IPS-18c (cell line): Measurements from ENCODE around the gene GP1BA.
A peak's percentile ranks its signal among the peaks of the same experiment; 100 is the strongest.
"Not testable (repeated sequence)": the region's sequence is repeated elsewhere in the genome, so short reads cannot be mapped to it uniquely, and the experiment has no call there.

Experiments used
- H3K4me3 ChIP-seq: 2 replicates; pipeline ENCODE4 v1.7.0; 2013; ENCODE audit warnings: low read depth, mild to moderate bottlenecking, low read length, moderate library complexity; ENCODE audit not compliant: insufficient read depth
- H3K9me3 ChIP-seq: one replicate; pipeline ENCODE4 v1.6.1; 2013; ENCODE audit warnings: mild to moderate bottlenecking, low read length, moderate library complexity; ENCODE audit not compliant: control insufficient read depth, insufficient read depth

Gene GP1BA

DNA sequence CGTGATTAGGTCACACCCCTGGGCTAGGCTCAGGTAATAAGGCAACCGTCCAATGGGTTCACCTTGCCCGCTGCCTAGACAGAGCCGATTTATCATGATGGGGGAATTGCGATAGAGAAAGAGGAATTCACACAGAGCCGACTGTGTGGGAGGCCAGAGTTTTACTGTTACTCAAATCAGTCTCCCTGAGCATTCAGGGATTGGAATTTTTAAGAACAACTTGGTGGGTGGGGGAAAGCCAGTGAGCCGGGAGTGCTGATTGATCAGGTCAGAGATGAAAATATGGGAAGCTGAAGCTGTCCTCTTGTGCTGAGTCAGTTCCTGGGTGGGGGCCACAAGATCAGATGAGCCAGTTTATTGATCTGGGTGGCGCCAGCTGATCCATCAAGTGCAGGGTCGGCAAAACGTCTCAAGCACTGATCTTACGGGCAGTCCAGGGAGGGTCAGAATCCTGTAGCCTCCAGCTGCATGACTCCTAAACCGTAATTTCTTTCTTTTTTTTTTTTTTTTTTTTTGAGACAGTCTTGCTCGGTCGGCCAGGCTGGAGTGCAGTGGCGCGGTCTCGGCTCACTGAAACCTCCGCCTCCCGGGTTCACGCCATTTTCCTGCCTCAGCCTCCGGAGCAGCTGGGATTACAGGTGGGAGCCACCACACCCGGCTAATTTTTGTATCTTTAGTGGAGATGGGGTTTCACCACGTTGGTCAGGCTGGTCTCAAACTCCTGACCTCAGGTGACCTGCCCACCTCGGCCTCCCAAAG, 5.3 kb upstream of the GP1BA start:
- not testable (repeated sequence) for H3K4me3 ChIP-seq, H3K9me3 ChIP-seq

DNA sequence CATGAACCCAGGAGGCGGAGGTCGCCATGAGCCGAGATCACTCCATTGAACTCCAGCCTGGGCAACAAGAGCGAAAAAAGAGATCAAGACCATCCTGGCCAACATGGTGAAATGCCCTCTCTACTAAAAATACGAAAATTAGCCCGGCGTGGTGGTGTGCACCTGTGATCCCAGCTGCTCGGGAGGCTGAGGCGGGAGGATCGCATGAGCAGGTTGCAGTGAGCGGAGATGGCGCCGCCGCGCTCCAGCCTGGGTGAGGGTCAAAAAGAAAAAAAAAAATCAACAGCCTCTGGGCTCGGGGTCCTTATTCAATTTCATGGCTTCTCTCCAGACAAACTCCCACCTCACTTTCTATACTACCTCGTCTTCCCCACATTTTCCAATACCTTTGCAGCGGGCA, 3.2 kb upstream of the GP1BA start:
- Histone ChIP-seq H3K4me3 (no peak overlapping the region), H3K9me3 (no peaks in the 10 kb centered on the region)

DNA sequence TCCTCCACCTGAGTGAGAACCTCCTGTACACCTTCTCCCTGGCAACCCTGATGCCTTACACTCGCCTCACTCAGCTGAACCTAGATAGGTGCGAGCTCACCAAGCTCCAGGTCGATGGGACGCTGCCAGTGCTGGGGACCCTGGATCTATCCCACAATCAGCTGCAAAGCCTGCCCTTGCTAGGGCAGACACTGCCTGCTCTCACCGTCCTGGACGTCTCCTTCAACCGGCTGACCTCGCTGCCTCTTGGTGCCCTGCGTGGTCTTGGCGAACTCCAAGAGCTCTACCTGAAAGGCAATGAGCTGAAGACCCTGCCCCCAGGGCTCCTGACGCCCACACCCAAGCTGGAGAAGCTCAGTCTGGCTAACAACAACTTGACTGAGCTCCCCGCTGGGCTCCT, 679 bp downstream of the GP1BA start:
- H3K4me3 ChIP-seq: no peak overlapping the region
- H3K9me3 ChIP-seq: peaks cover 1% of the 10 kb centered on the region

DNA sequence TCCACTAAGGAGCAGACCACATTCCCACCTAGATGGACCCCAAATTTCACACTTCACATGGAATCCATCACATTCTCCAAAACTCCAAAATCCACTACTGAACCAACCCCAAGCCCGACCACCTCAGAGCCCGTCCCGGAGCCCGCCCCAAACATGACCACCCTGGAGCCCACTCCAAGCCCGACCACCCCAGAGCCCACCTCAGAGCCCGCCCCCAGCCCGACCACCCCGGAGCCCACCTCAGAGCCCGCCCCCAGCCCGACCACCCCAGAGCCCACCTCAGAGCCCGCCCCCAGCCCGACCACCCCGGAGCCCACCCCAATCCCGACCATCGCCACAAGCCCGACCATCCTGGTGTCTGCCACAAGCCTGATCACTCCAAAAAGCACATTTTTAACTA, 1.6 kb downstream of the GP1BA start:
- Histone ChIP-seq H3K4me3 (no peak overlapping the region), H3K9me3 (peaks cover 2% of the 10 kb centered on the region)

DNA sequence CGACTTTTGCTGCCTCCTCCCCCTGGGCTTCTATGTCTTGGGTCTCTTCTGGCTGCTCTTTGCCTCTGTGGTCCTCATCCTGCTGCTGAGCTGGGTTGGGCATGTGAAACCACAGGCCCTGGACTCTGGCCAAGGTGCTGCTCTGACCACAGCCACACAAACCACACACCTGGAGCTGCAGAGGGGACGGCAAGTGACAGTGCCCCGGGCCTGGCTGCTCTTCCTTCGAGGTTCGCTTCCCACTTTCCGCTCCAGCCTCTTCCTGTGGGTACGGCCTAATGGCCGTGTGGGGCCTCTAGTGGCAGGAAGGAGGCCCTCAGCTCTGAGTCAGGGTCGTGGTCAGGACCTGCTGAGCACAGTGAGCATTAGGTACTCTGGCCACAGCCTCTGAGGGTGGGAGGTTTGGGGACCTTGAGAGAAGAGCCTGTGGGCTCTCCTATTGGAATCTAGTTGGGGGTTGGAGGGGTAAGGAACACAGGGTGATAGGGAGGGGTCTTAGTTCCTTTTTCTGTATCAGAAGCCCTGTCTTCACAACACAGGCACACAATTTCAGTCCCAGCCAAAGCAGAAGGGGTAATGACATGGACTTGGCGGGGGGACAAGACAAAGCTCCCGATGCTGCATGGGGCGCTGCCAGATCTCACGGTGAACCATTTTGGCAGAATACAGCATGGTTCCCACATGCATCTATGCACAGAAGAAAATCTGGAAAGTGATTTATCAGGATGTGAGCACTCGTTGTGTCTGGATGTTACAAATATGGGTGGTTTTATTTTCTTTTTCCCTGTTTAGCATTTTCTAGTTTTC, 2.3 kb downstream of the GP1BA start:
- peaks cover 2% of the 10 kb centered on the region for H3K9me3 ChIP-seq
- no peak overlapping the region for H3K4me3 ChIP-seq

DNA sequence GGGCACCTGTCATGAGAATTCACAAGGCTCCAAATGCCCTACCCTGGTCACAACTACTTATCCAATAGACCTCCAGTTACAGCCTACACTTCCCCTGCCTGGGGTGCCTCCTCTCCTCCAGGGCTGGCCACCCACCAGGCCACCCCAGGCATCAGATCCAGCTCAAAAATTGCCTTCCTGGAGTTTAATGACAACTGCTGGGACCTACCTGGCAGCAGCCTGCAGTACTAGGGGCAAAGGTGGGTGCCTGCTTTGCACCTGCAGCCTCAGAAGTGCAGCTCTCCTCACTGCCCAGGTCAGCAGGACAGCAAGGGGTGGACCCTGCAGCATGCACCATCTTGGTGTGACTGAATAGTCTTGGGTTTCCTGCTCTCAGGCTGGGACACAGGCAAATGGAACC, 3.6 kb downstream of the GP1BA start:
- H3K4me3 ChIP-seq: no peak overlapping the region
- H3K9me3 ChIP-seq: peaks cover 2% of the 10 kb centered on the region

DNA sequence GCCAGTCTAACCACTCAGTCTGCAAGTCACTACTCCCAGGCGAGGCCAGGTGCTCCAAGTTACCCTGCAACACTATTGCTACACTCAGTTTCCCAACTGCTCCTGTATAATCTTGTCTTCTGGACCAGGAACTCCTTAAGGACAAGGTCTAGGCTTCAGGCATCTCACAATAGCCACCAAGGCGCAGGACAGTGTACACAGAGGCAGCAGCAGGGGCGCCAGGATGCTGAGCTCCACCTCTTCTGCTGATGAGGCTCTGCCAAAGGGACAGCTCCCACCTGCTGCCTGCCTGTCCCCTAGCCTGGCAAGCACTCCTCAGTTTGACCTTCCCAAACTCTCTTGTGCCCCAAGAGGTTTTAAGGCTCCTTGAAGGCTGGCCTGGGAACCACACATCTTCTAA, 4.4 kb downstream of the GP1BA start:
- no peak overlapping the region for H3K4me3 ChIP-seq
- peaks cover 2% of the 10 kb centered on the region for H3K9me3 ChIP-seq

DNA sequence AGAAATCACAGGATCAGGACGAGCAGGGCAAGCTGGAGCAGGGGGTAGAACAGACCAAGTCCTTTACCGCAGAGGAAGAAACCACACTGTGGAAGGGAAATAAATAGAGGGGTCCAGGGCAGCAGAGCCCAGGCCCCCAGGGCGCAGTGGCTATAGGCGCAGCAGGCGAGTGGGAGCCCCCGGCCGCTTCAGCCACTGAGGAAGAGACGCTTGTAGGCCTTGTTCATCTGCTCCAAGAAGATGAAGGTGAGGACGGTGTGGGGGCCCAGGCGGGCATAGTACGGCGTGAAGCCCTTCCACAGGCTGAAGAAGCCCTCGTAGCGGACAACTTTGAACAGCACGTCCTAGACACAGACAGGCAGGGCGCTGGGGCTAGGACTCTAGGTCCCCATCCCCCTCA, 5.5 kb downstream of the GP1BA start:
- H3K4me3 ChIP-seq: no peak overlapping the region

DNA sequence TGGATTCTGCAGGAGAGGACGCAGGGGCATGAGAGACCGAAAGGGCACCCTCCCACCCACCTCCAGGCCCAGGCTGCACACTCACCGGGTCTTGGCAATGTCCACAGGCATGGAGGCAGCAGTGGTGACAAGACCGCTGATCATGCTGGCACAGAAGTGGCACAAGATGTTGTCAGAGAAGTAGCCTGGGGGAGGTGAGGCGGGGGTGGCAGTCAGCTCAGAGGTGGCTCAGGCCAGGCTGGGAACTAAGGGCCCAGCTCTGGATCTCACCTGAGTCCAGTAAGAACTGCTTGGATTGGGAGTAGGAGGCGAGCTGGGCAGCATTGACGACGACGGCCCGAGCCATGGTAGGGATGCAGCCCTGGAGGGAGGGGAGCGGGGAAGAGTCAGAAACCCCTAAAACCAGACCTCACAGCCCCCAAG, 6.0 kb downstream of the GP1BA start:
- Histone ChIP-seq H3K9me3 (peaks cover 2% of the 10 kb centered on the region), H3K4me3 (peak overlapping the region; percentile 20; the same call in 1 of the 2 replicates)

More for the DNA sequence above, 5.5 kb downstream of the GP1BA start:
- peaks cover 2% of the 10 kb centered on the region for H3K9me3 ChIP-seq

DNA sequence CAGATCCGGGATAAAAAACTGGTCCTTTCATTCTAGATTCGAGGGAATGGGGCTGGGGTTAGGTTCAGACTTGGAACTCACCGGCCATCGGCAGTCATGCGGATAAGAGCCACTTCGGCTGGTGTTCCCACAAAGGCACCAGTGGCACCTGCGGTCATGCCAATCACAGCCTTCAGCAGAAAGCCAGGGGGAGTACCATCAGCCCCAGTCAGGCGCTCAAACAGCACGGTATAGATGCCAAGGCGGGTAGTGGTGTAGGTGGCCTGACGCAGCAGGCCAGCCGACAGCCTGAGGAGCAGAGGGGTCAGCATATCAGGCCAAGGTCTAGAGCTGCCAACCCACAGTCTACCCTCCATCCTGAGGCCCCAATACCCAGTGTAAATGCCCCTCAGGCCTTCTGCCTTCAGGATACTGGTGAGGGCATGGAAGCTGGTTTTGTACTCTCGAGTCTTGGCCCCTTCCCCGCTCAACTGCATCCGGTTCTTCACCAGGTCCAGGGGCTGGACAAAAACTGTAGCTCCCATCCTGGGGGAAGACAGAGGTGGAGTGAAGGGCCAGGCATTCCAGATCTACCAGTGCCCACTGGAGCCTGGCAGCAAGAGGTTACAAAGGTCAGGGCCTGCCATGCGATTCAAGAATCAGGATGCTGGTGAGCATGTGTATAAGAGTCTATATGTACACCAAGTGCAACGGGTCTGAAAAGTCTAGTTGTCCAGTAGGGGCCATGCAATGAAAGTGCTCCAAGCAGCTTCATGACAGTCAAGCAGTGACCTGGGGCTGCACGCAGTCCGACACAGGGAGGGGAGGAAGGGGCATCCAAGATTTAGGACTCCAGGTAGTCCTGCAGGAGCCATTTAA, 6.8 kb downstream of the GP1BA start:
- peaks cover 2% of the 10 kb centered on the region for H3K9me3 ChIP-seq

DNA sequence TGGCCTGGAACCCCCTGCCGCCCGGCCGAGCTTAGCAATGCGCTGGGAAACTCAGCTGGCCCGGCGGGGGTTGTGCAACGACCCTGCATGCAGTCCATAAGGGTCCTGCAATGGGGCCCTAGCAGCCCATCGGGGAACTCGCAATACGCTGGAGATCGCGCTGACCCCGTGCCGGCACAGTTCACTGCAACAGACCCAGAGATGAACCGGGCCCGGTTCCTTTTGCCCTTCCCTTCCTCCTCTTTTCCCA, 7.4 kb downstream of the GP1BA start:
- Histone ChIP-seq H3K9me3 (peaks cover 2% of the 10 kb centered on the region), H3K4me3 (peak overlapping the region; percentile 87)

More for the DNA sequence above, 6.8 kb downstream of the GP1BA start:
- peak overlapping the region; percentile 87 for H3K4me3 ChIP-seq

DNA sequence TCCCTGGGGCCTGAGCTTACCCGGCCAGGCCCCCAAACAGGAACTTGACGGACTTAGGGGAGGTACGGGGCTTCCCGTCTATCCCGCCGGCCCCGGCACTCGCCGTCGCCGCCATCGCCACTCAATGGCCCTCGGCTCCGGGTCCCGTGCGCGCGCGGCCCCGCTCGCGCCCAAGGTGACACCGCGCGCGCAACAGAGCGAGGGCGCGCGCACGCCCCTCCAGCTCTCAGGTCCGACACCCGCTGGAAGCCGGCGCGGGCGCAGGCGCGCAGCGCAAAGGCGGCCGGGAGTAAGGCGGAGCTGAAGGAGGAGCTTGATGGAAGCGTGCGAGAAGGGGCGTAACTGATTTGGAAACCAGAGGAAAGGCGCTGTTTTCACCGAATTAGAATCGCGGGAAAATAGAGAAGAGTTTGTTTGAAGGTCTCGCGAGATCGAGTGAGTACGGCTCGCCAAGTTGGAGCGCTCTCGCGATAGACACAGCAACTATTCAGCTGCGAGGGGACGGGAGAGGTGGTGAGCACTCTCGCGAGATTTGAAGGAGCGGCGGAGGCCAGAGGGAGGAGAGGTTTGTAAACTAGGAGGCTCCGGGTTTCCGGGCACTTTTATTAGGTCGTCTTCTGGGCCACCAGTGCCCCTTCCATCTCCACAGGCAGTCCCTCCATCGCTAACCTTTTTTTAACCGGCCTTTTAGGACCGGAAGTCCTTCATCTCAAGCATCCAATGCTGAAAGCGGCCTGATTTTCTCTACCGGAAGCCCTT, 7.9 kb downstream of the GP1BA start, which contains the start of the genes RNF167 and SLC25A11:
Gene RNF167, plus strand, starts transcription at position 473 of the 759 bp plus-strand sequence. CDS start 642 bp downstream, outside the sequence.
Gene SLC25A11, minus strand, starts transcription at position 251 of the 759 bp plus-strand sequence. Its CDS starts 136 bp downstream, at position 115.
- Histone ChIP-seq H3K4me3 (peak within 1 kb of the TSS; percentile 87), H3K9me3 (peaks cover 2% of the 10 kb centered on the region)

DNA sequence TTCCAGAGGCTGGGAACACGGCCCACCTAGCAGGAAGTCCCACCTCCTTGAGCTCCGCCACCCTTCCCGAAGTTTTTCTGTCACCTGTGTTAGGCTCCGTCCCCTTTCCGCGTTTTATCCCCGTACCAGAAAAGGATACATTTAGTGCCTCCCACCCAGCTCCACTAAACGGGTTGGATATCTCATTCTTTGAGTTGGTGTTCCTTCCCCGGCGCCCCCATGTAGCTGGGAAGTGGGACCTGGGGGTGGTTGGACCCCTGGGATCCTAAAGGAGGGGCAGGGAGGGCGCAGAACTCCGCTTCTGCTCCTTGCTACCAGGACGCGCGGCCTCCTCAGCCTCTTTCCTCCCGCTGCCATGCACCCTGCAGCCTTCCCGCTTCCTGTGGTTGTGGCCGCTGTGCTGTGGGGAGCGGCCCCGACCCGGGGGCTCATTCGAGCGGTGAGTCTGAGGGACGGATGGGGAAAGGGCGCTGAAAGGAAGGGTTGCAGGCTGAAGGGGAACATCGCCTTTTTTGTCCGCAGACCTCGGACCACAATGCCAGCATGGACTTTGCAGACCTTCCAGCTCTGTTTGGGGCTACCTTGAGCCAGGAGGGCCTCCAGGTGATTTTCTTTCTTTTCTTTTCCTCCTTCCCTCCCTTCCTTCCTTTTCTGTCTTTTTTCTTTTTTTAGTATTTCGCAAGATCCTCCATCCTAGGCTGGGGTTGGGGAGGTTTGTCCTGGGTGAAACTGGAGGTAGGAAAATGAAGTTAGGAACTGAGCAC, 8.7 kb downstream of the GP1BA start:
- Histone ChIP-seq H3K4me3 (peak overlapping the region; percentile 87), H3K9me3 (peaks cover 2% of the 10 kb centered on the region)

DNA sequence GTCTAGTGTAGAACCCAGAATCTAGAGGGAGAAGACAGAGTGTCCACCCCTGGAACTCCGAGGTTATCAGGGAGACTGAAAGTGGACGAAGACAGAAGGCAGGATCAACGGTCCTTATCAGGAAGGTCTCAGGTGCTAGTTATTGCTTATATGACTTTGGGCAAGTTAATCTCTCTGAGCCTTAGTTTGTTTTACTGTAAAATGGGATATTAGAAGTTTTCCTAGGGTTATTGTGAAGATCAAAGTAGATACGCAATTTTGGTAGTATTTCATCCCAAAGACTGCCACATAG, 9.2 kb downstream of the GP1BA start:
- H3K4me3 ChIP-seq: peak overlapping the region; percentile 87
- H3K9me3 ChIP-seq: peaks cover 2% of the 10 kb centered on the region

DNA sequence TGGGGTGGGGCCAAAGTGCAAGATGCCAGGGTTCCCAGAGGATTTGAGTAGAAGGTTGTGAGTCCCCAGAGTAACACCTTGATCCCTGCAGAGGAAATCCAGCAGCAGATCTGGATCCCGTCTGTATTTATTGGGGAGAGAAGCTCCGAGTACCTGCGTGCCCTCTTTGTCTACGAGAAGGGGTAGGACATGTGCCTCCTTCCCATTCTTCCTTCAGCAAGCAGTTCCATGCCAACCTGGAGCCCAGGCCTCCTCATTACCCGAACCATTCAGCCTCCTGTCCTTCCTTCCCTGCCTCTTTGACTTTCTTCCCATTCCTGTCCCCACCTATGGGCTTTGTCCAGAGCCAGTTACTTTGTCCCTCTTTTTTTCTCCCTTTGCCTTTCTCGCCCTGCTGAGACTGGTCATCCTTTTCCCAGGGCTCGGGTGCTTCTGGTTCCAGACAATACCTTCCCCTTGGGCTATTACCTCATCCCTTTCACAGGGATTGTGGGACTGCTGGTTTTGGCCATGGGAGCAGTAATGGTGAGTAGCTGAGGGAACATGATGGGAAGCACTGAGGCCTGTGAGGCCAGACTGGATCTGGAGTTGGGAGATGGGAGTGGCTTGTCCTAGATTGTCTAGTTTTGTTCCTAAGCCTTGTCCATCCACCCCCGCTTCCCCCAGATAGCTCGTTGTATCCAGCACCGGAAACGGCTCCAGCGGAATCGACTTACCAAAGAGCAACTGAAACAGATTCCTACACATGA, 10.9 kb downstream of the GP1BA start:
- H3K9me3 ChIP-seq: no peaks in the 10 kb centered on the region
- H3K4me3 ChIP-seq: no peak overlapping the region

DNA sequence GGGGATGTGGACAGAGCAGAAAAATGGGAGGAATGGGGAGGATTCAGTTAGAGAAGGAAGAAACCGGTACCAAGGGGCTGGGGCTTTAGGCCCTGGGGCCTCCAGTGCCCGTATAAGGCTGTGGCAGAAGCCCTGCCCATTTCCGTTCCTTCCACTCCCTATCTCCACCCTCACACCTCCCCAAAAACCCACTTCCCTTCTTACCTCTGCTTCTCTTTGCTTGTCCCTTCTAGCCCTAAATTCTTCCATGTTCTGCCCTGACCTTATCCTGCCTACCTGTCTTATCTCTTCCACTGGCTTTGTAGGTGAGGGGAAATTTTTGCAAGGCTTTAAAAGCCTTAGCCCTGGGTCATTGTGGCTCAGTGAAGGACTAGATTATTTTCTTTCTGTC, 12.1 kb downstream of the GP1BA start:
- H3K4me3 ChIP-seq: no peak overlapping the region
- no peaks in the 10 kb centered on the region for H3K9me3 ChIP-seq
